ENCODE measurements around the gene KCNN3.

The KCNN3 gene

DNA sequence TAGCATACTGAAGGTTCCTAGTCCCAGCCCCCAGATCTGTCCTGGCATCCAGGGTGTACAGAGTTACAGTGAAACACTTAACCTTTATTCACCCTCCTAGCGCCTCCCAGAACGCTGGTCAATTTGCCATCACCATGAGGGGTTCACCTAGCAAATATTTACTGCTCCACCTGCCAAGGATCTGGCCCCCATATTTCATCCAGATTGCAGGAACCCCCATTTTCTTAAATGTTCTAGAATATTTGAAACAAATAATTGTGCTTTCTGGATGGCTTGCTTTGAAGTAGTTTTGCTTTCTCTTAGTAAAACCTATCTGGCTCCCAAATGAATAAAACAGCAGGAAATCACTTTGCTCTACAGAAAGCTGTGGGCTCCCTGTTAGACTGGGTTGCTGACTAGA, 37.7 kb downstream of the KCNN3 start:
- Histone ChIP-seq H3K9me3 (replicated peaks; ENCODE audit: insufficient read depth, low read length) (no peaks in the 10 kb centered on the region), H2AFZ (ENCODE audit: low read length) (no peak overlapping the region), H3K36me3 (replicated peaks; ENCODE audit: insufficient read depth, low read length) (no peaks in the 10 kb centered on the region), H3K4me1 (ENCODE audit: low read length) (peaks cover 21% of the 10 kb centered on the region), H3K79me2 (ENCODE audit: low read length) (peaks cover 83% of the 10 kb centered on the region), H3K27ac (ENCODE audit: low read length) (no peak overlapping the region), H3F3A (ENCODE audit: insufficient read depth, low read length) (peaks cover 2% of the 10 kb centered on the region), H3K9me2 (replicated peaks; ENCODE audit: insufficient read depth, low read length) (no peaks in the 10 kb centered on the region), H3K4me3 (ENCODE audit: low read length) (no peak overlapping the region), H4K20me1 (ENCODE audit: insufficient read depth, low read length) (no peaks in the 10 kb centered on the region), H3K27me3 (replicated peaks; ENCODE audit: insufficient read depth, low read length) (no peaks in the 10 kb centered on the region), H3K4me2 (ENCODE audit: low read depth, low read length) (no peak overlapping the region), H3K9ac (ENCODE audit: low read length) (no peak overlapping the region)
- DNase-seq, result no peak
- TF ChIP-seq, protein P1, sequence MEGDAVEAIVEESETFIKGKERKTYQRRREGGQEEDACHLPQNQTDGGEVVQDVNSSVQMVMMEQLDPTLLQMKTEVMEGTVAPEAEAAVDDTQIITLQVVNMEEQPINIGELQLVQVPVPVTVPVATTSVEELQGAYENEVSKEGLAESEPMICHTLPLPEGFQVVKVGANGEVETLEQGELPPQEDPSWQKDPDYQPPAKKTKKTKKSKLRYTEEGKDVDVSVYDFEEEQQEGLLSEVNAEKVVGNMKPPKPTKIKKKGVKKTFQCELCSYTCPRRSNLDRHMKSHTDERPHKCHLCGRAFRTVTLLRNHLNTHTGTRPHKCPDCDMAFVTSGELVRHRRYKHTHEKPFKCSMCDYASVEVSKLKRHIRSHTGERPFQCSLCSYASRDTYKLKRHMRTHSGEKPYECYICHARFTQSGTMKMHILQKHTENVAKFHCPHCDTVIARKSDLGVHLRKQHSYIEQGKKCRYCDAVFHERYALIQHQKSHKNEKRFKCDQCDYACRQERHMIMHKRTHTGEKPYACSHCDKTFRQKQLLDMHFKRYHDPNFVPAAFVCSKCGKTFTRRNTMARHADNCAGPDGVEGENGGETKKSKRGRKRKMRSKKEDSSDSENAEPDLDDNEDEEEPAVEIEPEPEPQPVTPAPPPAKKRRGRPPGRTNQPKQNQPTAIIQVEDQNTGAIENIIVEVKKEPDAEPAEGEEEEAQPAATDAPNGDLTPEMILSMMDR (IDR thresholded peaks at IDR 0.05; ENCODE audit: low read length), result no peak
- TF ChIP-seq EZH2phosphoT487 (IDR thresholded peaks at IDR 0.05; ENCODE audit: low read length), result no peak
- TF ChIP-seq EZH2 (optimal IDR thresholded peaks at IDR 0.05; ENCODE audit: low read depth, low read length), result no peak

DNA sequence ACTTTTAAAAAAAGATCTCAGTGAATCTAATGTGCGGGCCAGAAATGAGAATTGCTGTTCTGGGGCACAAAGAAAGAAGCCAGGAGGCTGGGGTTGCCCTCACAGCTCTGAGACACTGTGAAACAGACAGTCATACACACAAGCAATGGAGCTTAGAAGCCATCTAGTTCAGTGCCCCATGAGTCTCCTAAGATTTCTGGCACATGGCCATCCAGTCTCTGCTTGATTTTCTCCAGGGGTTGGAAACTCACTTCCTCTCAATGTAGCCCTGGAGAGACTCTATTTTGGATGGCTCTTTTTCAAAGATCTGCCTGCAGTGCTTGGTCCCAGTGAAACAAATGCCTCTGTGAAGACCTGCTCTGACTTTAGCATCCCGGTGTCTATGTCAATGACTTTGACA, 38.6 kb downstream of the KCNN3 start:
- Histone ChIP-seq H3F3A (ENCODE audit: insufficient read depth, low read length) (no peaks in the 10 kb centered on the region), H3K4me2 (ENCODE audit: low read depth, low read length) (no peak overlapping the region), H3K4me1 (ENCODE audit: low read length) (peaks cover 12% of the 10 kb centered on the region), H3K27me3 (replicated peaks; ENCODE audit: insufficient read depth, low read length) (no peaks in the 10 kb centered on the region), H3K27ac (ENCODE audit: low read length) (no peak overlapping the region), H2AFZ (ENCODE audit: low read length) (no peak overlapping the region), H3K9me2 (replicated peaks; ENCODE audit: insufficient read depth, low read length) (no peaks in the 10 kb centered on the region), H3K79me2 (ENCODE audit: low read length) (peaks cover 79% of the 10 kb centered on the region), H3K4me3 (ENCODE audit: low read length) (no peak overlapping the region), H3K9ac (ENCODE audit: low read length) (no peak overlapping the region), H3K36me3 (replicated peaks; ENCODE audit: insufficient read depth, low read length) (no peaks in the 10 kb centered on the region), H4K20me1 (ENCODE audit: insufficient read depth, low read length) (no peaks in the 10 kb centered on the region), H3K9me3 (replicated peaks; ENCODE audit: insufficient read depth, low read length) (no peaks in the 10 kb centered on the region)
- no peak for TF ChIP-seq EZH2 (optimal IDR thresholded peaks at IDR 0.05; ENCODE audit: low read depth, low read length)
- TF ChIP-seq, protein P1 (IDR thresholded peaks at IDR 0.05; ENCODE audit: low read length), result no peak
- TF ChIP-seq EZH2phosphoT487 (IDR thresholded peaks at IDR 0.05; ENCODE audit: low read length), result no peak
- no peak for DNase-seq

DNA sequence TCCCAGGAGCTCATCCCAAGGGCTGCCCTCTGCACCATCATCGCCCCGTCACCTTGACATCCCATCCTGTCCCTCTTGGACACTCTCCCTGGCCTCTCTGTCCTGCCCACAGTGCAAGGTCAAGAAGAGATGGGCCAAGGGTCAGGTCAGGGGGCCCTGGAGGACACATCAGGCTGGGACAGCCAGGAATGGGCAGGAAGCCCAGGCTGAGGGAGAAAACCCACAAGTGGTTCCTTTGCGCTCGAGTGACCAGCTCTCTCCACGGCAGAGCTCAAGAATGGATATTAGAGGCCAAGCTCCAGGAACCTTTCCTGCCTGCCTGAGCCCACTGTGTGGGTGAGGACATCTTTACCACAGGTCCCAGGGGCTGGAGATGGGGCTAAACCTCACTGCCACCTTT, 41.0 kb downstream of the KCNN3 start:
- Histone ChIP-seq H3K4me1 (ENCODE audit: low read length) (peaks cover 17% of the 10 kb centered on the region), H4K20me1 (ENCODE audit: insufficient read depth, low read length) (no peaks in the 10 kb centered on the region), H3K4me2 (ENCODE audit: low read depth, low read length) (no peak overlapping the region), H3F3A (ENCODE audit: insufficient read depth, low read length) (0 out of 2 replicates have a peak, but pooled peaks cover 1% of the 10 kb centered on the region), H3K27me3 (replicated peaks; ENCODE audit: insufficient read depth, low read length) (no peaks in the 10 kb centered on the region), H3K79me2 (ENCODE audit: low read length) (peaks cover 66% of the 10 kb centered on the region), H3K36me3 (replicated peaks; ENCODE audit: insufficient read depth, low read length) (no peaks in the 10 kb centered on the region), H3K9ac (ENCODE audit: low read length) (no peak overlapping the region), H3K9me2 (replicated peaks; ENCODE audit: insufficient read depth, low read length) (no peaks in the 10 kb centered on the region), H3K9me3 (replicated peaks; ENCODE audit: insufficient read depth, low read length) (no peaks in the 10 kb centered on the region), H3K4me3 (ENCODE audit: low read length) (no peak overlapping the region), H2AFZ (ENCODE audit: low read length) (no peak overlapping the region), H3K27ac (ENCODE audit: low read length) (no peak overlapping the region)
- TF ChIP-seq, protein P1 (IDR thresholded peaks at IDR 0.05; ENCODE audit: low read length), result no peak
- TF ChIP-seq EZH2 (optimal IDR thresholded peaks at IDR 0.05; ENCODE audit: low read depth, low read length), result no peak
- TF ChIP-seq EZH2phosphoT487 (IDR thresholded peaks at IDR 0.05; ENCODE audit: low read length), result no peak
- no peak for DNase-seq
